Measurements from ENCODE around the gene NHEJ1. TPM values are rescaled to one million over a fixed set of nuclear protein-coding genes. Genes with fewer than 3 reads are reported as not detected.
A peak's percentile ranks its signal among the peaks of the same experiment; 100 is the strongest.

The NHEJ1 gene
- total and polyA plus RNA-seq, 9 of the 15 experiments (the other 6 are each of a cell fraction or from before 2014, with no cell fraction given): 9.0 to 23.7 (median 13.9) TPM

DNA sequence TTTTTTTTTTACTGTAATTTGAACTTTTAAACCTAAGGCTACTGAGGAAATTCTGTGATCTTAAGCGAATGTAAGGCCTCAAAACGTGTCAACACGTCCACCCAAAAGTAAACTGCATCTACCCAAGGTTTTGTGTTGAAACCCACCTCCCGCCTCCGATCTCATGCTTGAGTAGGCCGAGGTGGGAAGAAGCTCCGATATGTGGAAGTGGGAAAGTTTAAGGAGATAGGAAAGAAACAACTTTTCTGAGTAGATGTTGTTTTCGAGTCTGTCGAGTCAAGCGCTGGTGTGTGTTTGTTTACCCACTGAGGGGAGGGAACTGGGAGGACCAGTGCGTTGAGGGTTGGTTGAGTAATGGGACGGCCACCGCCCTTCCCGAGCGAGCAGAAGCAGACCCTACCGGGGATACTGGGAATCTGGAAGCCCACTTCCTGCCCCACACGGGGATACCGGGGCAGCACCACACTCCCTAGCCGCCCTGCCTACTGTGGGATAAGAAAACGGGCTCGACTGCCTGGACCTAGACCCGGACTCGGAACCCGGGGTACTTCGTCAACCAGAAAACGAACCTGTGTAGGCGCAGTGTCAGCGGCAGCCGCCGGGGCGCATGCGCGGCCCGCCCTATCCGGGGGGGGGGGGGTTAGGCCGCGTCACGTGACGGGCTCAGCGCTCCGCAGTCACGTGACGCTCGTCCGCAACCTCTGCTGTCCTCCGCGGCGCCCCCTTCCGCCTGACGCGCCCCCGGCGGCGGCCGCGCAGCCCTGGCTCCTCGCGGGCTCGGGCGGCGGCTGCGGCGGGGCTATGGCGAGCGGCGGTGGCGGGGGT, 17.1 kb upstream of the NHEJ1 start, which contains the start of gene RETREG2 (continued):
- TF ChIP-seq ZNF318 (IDR thresholded peaks at IDR 0.05; ENCODE audit: borderline replicate concordance in 1 of 2, low read depth in 1 of 2): no peak
- peak; percentile 72 for TF ChIP-seq POLR2AphosphoS5 (IDR thresholded peaks at IDR 0.05; ENCODE audit: control insufficient read depth, insufficient read depth, low read depth, low read length)
- peak; percentile 41 for TF ChIP-seq TBP (optimal IDR thresholded peaks at IDR 0.05; ENCODE audit: low read depth, low read length)
- 0 out of 2 replicates have a peak, but pooled peaks have one; percentile 44 for TF ChIP-seq L3MBTL2 (IDR thresholded peaks at IDR 0.05)
- TF ChIP-seq, protein P1, sequence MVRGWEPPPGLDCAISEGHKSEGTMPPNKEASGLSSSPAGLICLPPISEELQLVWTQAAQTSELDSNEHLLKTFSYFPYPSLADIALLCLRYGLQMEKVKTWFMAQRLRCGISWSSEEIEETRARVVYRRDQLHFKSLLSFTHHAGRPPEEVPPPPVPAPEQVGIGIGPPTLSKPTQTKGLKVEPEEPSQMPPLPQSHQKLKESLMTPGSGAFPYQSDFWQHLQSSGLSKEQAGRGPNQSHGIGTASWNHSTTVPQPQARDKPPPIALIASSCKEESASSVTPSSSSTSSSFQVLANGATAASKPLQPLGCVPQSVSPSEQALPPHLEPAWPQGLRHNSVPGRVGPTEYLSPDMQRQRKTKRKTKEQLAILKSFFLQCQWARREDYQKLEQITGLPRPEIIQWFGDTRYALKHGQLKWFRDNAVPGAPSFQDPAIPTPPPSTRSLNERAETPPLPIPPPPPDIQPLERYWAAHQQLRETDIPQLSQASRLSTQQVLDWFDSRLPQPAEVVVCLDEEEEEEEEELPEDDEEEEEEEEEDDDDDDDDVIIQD (CRISPR knock-in tag; IDR thresholded peaks at IDR 0.05): no peak
- peak; percentile 65 for TF ChIP-seq POLR2H (tag; IDR thresholded peaks at IDR 0.05; ENCODE audit: low read depth)
- no peak for TF ChIP-seq ZNF184 (CRISPR knock-in tag; IDR thresholded peaks at IDR 0.05)
- TF ChIP-seq, protein P2, sequence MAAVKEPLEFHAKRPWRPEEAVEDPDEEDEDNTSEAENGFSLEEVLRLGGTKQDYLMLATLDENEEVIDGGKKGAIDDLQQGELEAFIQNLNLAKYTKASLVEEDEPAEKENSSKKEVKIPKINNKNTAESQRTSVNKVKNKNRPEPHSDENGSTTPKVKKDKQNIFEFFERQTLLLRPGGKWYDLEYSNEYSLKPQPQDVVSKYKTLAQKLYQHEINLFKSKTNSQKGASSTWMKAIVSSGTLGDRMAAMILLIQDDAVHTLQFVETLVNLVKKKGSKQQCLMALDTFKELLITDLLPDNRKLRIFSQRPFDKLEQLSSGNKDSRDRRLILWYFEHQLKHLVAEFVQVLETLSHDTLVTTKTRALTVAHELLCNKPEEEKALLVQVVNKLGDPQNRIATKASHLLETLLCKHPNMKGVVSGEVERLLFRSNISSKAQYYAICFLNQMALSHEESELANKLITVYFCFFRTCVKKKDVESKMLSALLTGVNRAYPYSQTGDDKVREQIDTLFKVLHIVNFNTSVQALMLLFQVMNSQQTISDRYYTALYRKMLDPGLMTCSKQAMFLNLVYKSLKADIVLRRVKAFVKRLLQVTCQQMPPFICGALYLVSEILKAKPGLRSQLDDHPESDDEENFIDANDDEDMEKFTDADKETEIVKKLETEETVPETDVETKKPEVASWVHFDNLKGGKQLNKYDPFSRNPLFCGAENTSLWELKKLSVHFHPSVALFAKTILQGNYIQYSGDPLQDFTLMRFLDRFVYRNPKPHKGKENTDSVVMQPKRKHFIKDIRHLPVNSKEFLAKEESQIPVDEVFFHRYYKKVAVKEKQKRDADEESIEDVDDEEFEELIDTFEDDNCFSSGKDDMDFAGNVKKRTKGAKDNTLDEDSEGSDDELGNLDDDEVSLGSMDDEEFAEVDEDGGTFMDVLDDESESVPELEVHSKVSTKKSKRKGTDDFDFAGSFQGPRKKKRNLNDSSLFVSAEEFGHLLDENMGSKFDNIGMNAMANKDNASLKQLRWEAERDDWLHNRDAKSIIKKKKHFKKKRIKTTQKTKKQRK (IDR thresholded peaks at IDR 0.05; ENCODE audit: borderline replicate concordance, low read depth, low read length): no peak
- TF ChIP-seq TCF7L2 (IDR thresholded peaks at IDR 0.05; ENCODE audit: low read depth, low read length): no peak
- TF ChIP-seq HNRNPUL1 (IDR thresholded peaks at IDR 0.05; ENCODE audit: low read length): no peak
- no peak for TF ChIP-seq IFI16 (CRISPR knock-in tag; IDR thresholded peaks at IDR 0.05)
- no peak for TF ChIP-seq ZNF561 (CRISPR knock-in tag; conservative IDR thresholded peaks at IDR 0.05)
- no peak for TF ChIP-seq TCFL5 (CRISPR knock-in tag; conservative IDR thresholded peaks at IDR 0.05)

Data from K562 (cell line).